Measurements from ENCODE around the gene XYLB. TPM values are rescaled to one million over a fixed set of nuclear protein-coding genes. Genes with fewer than 3 reads are reported as not detected.

XYLB gene
- total RNA-seq, 1 donor, result 10.1 TPM

DNA sequence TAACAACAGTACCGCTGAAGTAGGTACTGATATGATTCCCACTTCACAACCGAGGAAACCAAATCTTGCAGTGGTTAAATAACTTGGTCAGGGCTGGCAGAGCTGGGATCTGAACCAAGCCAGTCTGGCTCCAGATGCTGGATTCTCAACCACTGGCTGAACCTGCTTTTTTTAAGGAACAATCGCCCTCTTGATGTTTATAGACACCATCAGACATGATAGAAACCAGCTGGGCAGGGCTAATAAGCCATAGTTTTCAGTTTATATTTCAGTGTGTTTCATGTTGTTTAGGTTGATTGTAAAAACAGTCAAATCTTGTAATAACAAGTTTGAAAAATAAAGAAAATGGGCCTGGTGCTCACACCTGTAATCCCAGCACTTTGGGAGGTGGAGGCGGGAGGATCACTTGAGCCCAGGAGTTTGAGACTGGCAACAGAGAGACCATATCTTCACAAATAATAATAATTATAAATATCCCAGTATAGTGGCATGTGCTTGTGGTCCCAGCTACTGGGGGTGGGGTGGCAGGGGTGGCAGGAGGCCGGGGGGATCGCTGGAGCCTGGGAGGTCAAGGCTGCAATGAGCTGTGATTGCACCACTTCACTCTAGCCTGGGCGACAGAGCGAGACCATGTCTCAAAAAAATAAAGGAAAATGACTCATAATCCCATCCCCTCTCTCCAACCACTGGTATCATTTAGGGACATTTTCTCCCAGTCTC is 36.7 kb downstream of the XYLB start:
- Histone ChIP-seq H3K4me2 (ENCODE audit: insufficient read depth, low read length) (no peak overlapping the region), H3K79me2 (ENCODE audit: insufficient read depth, low read length) (no peaks in the 10 kb centered on the region), H3K27me3 (ENCODE audit: insufficient read depth, low read length) (no peaks in the 10 kb centered on the region), H3K4me3 (ENCODE audit: insufficient read depth, low read length) (no peak overlapping the region), H2AFZ (ENCODE audit: low read length) (no peak overlapping the region), H3K36me3 (ENCODE audit: insufficient read depth, low read length) (peaks cover 6% of the 10 kb centered on the region), H3K27ac (ENCODE audit: low read depth, low read length) (no peak overlapping the region), H3K9me3 (ENCODE audit: low read depth, low read length) (no peaks in the 10 kb centered on the region), H4K20me1 (ENCODE audit: insufficient read depth, low read length) (no peaks in the 10 kb centered on the region), H3K4me1 (ENCODE audit: insufficient read depth, low read length) (no peaks in the 10 kb centered on the region)
- DNase-seq (ENCODE audit: insufficient read length, low spot score, missing footprints), result no peak
- TF ChIP-seq, protein P1, sequence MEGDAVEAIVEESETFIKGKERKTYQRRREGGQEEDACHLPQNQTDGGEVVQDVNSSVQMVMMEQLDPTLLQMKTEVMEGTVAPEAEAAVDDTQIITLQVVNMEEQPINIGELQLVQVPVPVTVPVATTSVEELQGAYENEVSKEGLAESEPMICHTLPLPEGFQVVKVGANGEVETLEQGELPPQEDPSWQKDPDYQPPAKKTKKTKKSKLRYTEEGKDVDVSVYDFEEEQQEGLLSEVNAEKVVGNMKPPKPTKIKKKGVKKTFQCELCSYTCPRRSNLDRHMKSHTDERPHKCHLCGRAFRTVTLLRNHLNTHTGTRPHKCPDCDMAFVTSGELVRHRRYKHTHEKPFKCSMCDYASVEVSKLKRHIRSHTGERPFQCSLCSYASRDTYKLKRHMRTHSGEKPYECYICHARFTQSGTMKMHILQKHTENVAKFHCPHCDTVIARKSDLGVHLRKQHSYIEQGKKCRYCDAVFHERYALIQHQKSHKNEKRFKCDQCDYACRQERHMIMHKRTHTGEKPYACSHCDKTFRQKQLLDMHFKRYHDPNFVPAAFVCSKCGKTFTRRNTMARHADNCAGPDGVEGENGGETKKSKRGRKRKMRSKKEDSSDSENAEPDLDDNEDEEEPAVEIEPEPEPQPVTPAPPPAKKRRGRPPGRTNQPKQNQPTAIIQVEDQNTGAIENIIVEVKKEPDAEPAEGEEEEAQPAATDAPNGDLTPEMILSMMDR (IDR thresholded peaks at IDR 0.05; ENCODE audit: extremely low read depth, low read depth, low read length), result no peak

DNA sequence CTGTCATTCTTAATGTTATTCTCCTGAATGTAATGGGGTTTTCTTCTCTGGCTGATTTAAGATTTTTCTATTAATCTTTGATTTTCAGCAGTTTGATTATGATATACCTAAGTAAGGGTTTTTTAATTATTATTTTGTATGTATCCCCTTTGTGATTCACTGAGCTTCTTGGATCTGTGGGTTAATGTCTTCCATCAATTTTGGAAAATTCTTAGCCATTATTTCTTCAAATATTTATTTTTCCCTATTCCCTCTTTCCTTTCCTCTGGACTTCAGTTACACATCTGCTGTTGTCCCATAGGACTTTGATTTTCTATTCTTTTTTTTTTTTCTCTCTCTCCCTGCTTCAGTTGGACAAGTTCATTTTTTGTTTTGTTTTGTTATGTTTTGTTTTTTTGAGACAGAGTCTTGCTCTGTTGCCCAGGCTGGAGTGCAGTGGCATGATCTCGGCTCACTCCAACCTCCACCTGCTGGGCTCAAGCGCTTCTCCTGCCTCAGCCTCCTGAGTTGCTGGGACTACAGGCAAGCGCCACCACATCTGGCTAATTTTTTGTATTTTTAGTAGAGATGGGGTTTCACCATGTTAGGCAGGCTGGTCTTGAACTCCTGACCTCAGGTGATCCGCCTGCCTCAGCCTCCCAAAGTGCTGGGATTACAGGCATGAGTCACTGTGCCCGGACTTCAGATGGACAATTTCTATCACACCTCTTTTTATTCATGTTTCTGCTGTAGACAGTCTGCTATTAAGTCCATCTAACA is 40.6 kb downstream of the XYLB start:
- no peaks in the 10 kb centered on the region for H3K9me3 ChIP-seq (ENCODE audit: low read depth, low read length)
- H3K4me1 ChIP-seq (ENCODE audit: insufficient read depth, low read length), result no peaks in the 10 kb centered on the region
- no peak overlapping the region for H3K4me3 ChIP-seq (ENCODE audit: insufficient read depth, low read length)
- DNase-seq (ENCODE audit: insufficient read length, low spot score, missing footprints), result no peak
- no peak overlapping the region for H2AFZ ChIP-seq (ENCODE audit: low read length)
- H3K79me2 ChIP-seq (ENCODE audit: insufficient read depth, low read length), result no peaks in the 10 kb centered on the region
- no peaks in the 10 kb centered on the region for H3K36me3 ChIP-seq (ENCODE audit: insufficient read depth, low read length)
- H3K27me3 ChIP-seq (ENCODE audit: insufficient read depth, low read length), result no peaks in the 10 kb centered on the region
- no peak overlapping the region for H3K4me2 ChIP-seq (ENCODE audit: insufficient read depth, low read length)
- H3K27ac ChIP-seq (ENCODE audit: low read depth, low read length), result no peak overlapping the region
- H4K20me1 ChIP-seq (ENCODE audit: insufficient read depth, low read length), result no peaks in the 10 kb centered on the region
- TF ChIP-seq, protein P1 (IDR thresholded peaks at IDR 0.05; ENCODE audit: extremely low read depth, low read depth, low read length), result no peak

DNA sequence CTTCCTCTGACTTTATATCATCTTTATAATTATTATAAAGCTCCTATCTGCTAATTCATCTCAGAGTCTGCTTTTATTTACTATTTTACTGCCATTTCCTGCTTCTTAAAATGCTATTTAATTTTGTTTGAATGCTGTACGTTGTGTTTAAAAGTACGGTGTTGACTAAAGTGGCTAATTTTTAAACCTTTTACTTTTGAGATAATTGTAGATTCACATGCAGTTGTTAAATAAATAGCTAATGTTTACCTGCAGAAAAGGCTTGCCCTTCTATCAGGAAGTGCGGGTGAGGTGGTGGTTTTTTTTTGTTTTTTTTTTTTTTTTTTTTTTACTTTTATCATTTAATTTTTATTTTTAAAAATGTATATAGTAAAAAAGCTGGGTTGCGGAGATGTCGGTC is 41.3 kb downstream of the XYLB start:
- TF ChIP-seq, protein P1 (IDR thresholded peaks at IDR 0.05; ENCODE audit: extremely low read depth, low read depth, low read length), result no peak
- Histone ChIP-seq H3K4me1 (ENCODE audit: insufficient read depth, low read length) (no peaks in the 10 kb centered on the region), H3K79me2 (ENCODE audit: insufficient read depth, low read length) (no peaks in the 10 kb centered on the region), H3K36me3 (ENCODE audit: insufficient read depth, low read length) (no peaks in the 10 kb centered on the region), H2AFZ (ENCODE audit: low read length) (no peak overlapping the region), H4K20me1 (ENCODE audit: insufficient read depth, low read length) (no peaks in the 10 kb centered on the region), H3K4me2 (ENCODE audit: insufficient read depth, low read length) (no peak overlapping the region), H3K4me3 (ENCODE audit: insufficient read depth, low read length) (no peak overlapping the region), H3K27me3 (ENCODE audit: insufficient read depth, low read length) (no peaks in the 10 kb centered on the region), H3K27ac (ENCODE audit: low read depth, low read length) (no peak overlapping the region), H3K9me3 (ENCODE audit: low read depth, low read length) (no peaks in the 10 kb centered on the region)
- DNase-seq (ENCODE audit: insufficient read length, low spot score, missing footprints), result no peak

DNA sequence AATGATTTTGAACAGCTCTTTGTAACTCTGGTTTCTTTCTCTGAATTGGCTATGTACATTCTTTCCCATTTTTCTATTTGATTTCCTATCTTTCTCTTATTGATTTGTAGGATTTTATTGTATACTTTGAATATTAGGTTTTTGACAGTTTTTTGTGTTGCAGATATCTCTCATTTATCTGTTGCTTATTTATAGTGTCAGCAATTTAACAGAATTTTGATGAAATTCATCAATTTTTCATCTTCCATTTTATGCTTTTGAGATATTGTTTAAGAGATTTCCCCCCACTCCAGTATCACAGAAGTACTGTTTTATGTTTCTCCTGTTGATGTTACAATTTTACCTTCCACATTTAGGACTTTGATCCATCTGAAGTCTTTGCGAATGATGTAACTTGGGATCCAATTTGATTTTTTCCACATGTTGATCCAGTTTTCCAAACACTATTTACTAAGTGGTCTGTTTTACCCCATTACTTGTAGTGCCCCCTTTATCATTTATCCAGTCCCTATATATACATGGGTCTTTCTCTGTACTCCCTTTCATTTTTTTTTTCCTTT is 46.1 kb downstream of the XYLB start:
- TF ChIP-seq, protein P1 (IDR thresholded peaks at IDR 0.05; ENCODE audit: extremely low read depth, low read depth, low read length), result no peak
- Histone ChIP-seq H2AFZ (ENCODE audit: low read length) (no peak overlapping the region), H3K79me2 (ENCODE audit: insufficient read depth, low read length) (no peaks in the 10 kb centered on the region), H4K20me1 (ENCODE audit: insufficient read depth, low read length) (no peaks in the 10 kb centered on the region), H3K9me3 (ENCODE audit: low read depth, low read length) (no peaks in the 10 kb centered on the region), H3K4me1 (ENCODE audit: insufficient read depth, low read length) (no peaks in the 10 kb centered on the region), H3K27me3 (ENCODE audit: insufficient read depth, low read length) (no peaks in the 10 kb centered on the region), H3K4me2 (ENCODE audit: insufficient read depth, low read length) (no peak overlapping the region), H3K27ac (ENCODE audit: low read depth, low read length) (no peak overlapping the region), H3K36me3 (ENCODE audit: insufficient read depth, low read length) (no peaks in the 10 kb centered on the region), H3K4me3 (ENCODE audit: insufficient read depth, low read length) (no peak overlapping the region)
- no peak for DNase-seq (ENCODE audit: insufficient read length, low spot score, missing footprints)

Data from osteoblast (primary cell).